ENCODE data around the gene MAST4. TPM values are rescaled to one million over a fixed set of nuclear protein-coding genes. Genes with fewer than 3 reads are reported as not detected.

Gene MAST4
- total RNA-seq, 1 donor from 2014 or later, result 22.3 TPM

DNA sequence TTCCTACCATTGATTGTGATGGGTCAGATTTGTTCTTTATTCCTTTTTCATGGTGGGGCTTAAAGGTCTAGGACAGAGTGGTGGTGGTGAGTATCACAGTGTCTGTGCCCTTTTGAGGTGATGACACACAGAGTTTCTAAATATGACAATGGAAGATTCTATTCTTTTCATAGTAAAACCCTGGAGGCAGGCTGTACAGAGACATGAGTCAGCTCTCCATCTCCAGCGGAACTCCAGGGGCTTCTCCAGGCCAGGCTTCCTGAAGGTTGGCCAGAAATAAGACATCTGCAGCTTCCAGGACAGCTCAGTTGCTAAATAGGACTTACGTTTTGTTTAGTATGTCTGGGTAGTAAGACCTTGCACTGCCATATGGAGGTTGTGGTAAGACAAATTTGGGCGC lies 370.9 kb downstream of the MAST4 start:
- Mint-ChIP-seq H3K27me3 (ENCODE audit: low read depth, unreplicated experiment) (no peaks in the 10 kb centered on the region), H3K27ac (ENCODE audit: unreplicated experiment) (peak overlapping the region; percentile 42), H3K9me3 (ENCODE audit: unreplicated experiment) (no peaks in the 10 kb centered on the region), H3K4me1 (ENCODE audit: low read depth, unreplicated experiment) (peaks cover 16% of the 10 kb centered on the region), H3K36me3 (ENCODE audit: low read depth, unreplicated experiment) (no peaks in the 10 kb centered on the region), H3K4me3 (ENCODE audit: unreplicated experiment) (no peak overlapping the region)
- Histone ChIP-seq H4K20me1 (ENCODE audit: insufficient read depth, low read length) (no peaks in the 10 kb centered on the region), H3K9me3 (ENCODE audit: insufficient read depth, low read depth, low read length) (no peaks in the 10 kb centered on the region), H3K9ac (ENCODE audit: low read length) (no peak overlapping the region), H3K27me3 (ENCODE audit: insufficient read depth, low read length) (no peaks in the 10 kb centered on the region), H3K4me3 (ENCODE audit: insufficient read depth, low read depth, low read length) (no peak overlapping the region), H2AFZ (ENCODE audit: low read depth, low read length) (no peak overlapping the region), H3K79me2 (ENCODE audit: insufficient read depth, low read length) (no peaks in the 10 kb centered on the region), H3K36me3 (ENCODE audit: insufficient read depth, low read length) (no peaks in the 10 kb centered on the region), H3K4me2 (ENCODE audit: low read length) (peak overlapping the region; percentile 38), H3K4me1 (ENCODE audit: insufficient read depth, low read length) (peaks cover 13% of the 10 kb centered on the region), H3K27ac (ENCODE audit: low read depth, low read length) (peak overlapping the region; percentile 51)
- FAIRE-seq (peak; percentile 66), DNase-seq (ENCODE audit: low read depth) (peak; percentile 82)
- no peak for TF ChIP-seq CTCF (IDR thresholded peaks at IDR 0.05; ENCODE audit: insufficient read depth, low read depth, low read length)
- TF ChIP-seq EZH2 (IDR thresholded peaks at IDR 0.05; ENCODE audit: insufficient read depth, low read length), result no peak

GRCh38 chr5:66967826-66968262 lies 371.7 kb downstream of the MAST4 start:
- H3K4me3 Mint-ChIP-seq (ENCODE audit: unreplicated experiment), result no peak overlapping the region
- no peak overlapping the region for H3K4me3 ChIP-seq (ENCODE audit: insufficient read depth, low read depth, low read length)
- FAIRE-seq (peak; percentile 62), DNase-seq (ENCODE audit: low read depth) (peak; percentile 69)
- H3K79me2 ChIP-seq (ENCODE audit: insufficient read depth, low read length), result no peaks in the 10 kb centered on the region
- H2AFZ ChIP-seq (ENCODE audit: low read depth, low read length), result no peak overlapping the region
- peaks cover 13% of the 10 kb centered on the region for H3K4me1 ChIP-seq (ENCODE audit: insufficient read depth, low read length)
- H3K4me2 ChIP-seq (ENCODE audit: low read length), result peak overlapping the region; percentile 12
- no peaks in the 10 kb centered on the region for H3K36me3 Mint-ChIP-seq (ENCODE audit: low read depth, unreplicated experiment)
- H3K27ac Mint-ChIP-seq (ENCODE audit: unreplicated experiment), result no peak overlapping the region
- H3K27me3 Mint-ChIP-seq (ENCODE audit: low read depth, unreplicated experiment), result no peaks in the 10 kb centered on the region
- H4K20me1 ChIP-seq (ENCODE audit: insufficient read depth, low read length), result no peaks in the 10 kb centered on the region
- H3K4me1 Mint-ChIP-seq (ENCODE audit: low read depth, unreplicated experiment), result peaks cover 16% of the 10 kb centered on the region
- TF ChIP-seq EZH2 (IDR thresholded peaks at IDR 0.05; ENCODE audit: insufficient read depth, low read length), result no peak
- TF ChIP-seq CTCF (IDR thresholded peaks at IDR 0.05; ENCODE audit: insufficient read depth, low read depth, low read length), result no peak
- no peak overlapping the region for H3K9ac ChIP-seq (ENCODE audit: low read length)
- no peaks in the 10 kb centered on the region for H3K9me3 Mint-ChIP-seq (ENCODE audit: unreplicated experiment)
- H3K27me3 ChIP-seq (ENCODE audit: insufficient read depth, low read length), result no peaks in the 10 kb centered on the region
- H3K36me3 ChIP-seq (ENCODE audit: insufficient read depth, low read length), result no peaks in the 10 kb centered on the region
- H3K27ac ChIP-seq (ENCODE audit: low read depth, low read length), result peak overlapping the region; percentile 0
- H3K9me3 ChIP-seq (ENCODE audit: insufficient read depth, low read depth, low read length), result no peaks in the 10 kb centered on the region

DNA sequence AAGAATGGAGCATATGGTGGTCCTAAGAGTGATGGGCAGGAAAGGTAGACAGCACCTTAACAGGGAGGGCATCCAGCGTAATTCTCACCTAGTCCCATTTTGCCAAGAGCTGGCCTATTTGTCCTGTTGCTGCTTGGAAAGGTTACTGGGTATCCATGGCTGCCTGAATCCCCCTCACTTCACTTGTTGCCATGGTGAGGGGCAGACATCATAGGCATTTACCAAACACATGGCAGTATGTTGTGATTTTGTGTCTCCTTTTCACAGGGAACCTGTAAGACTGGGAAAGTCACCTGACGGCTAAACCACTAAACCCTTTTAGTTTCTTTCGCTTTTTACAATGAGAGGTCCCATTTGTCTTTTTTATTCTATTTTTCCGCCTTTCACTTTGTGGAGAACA lies 373.3 kb downstream of the MAST4 start:
- Mint-ChIP-seq H3K27me3 (ENCODE audit: low read depth, unreplicated experiment) (no peaks in the 10 kb centered on the region), H3K4me3 (ENCODE audit: unreplicated experiment) (no peak overlapping the region), H3K36me3 (ENCODE audit: low read depth, unreplicated experiment) (no peaks in the 10 kb centered on the region), H3K9me3 (ENCODE audit: unreplicated experiment) (no peaks in the 10 kb centered on the region), H3K4me1 (ENCODE audit: low read depth, unreplicated experiment) (peaks cover 13% of the 10 kb centered on the region), H3K27ac (ENCODE audit: unreplicated experiment) (no peak overlapping the region)
- no peak for DNase-seq (ENCODE audit: low read depth)
- H3K79me2 ChIP-seq (ENCODE audit: insufficient read depth, low read length), result no peaks in the 10 kb centered on the region
- H3K36me3 ChIP-seq (ENCODE audit: insufficient read depth, low read length), result no peaks in the 10 kb centered on the region
- H3K4me1 ChIP-seq (ENCODE audit: insufficient read depth, low read length), result peaks cover 13% of the 10 kb centered on the region
- no peak for FAIRE-seq
- no peaks in the 10 kb centered on the region for H3K27me3 ChIP-seq (ENCODE audit: insufficient read depth, low read length)
- H3K4me3 ChIP-seq (ENCODE audit: insufficient read depth, low read depth, low read length), result no peak overlapping the region
- H3K9me3 ChIP-seq (ENCODE audit: insufficient read depth, low read depth, low read length), result no peaks in the 10 kb centered on the region
- no peaks in the 10 kb centered on the region for H4K20me1 ChIP-seq (ENCODE audit: insufficient read depth, low read length)
- H2AFZ ChIP-seq (ENCODE audit: low read depth, low read length), result no peak overlapping the region
- no peak overlapping the region for H3K9ac ChIP-seq (ENCODE audit: low read length)
- TF ChIP-seq CTCF (IDR thresholded peaks at IDR 0.05; ENCODE audit: insufficient read depth, low read depth, low read length) (no peak), EZH2 (IDR thresholded peaks at IDR 0.05; ENCODE audit: insufficient read depth, low read length) (no peak)
- no peak overlapping the region for H3K4me2 ChIP-seq (ENCODE audit: low read length)
- H3K27ac ChIP-seq (ENCODE audit: low read depth, low read length), result no peak overlapping the region
